ENCODE results near the gene DPYD.
A peak's percentile ranks its signal among the peaks of the same experiment; 100 is the strongest.

The DPYD gene

DNA sequence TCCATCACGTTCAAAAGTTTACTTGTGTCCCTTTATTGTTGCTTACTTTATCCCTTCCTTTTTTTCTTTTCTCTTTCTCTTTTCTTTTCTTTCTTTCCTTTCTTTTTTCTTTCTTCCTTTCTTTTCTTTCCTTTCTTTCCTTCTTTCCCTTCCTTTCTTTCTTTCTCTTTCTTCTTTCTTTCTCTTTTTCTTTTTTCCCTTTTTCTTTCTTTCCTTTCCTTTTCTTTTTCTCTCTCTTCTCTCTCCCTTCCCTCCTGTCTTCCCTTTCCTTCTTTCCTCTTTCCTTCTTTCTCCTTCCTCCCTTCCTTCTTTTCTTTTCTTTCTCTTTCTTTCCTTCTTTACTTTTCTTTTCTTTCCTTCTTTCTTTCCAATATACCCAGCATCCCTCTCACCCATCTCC, 391.2 kb downstream of the DPYD start:
- no peak for DNase-seq (ENCODE audit: low spot score)

DNA sequence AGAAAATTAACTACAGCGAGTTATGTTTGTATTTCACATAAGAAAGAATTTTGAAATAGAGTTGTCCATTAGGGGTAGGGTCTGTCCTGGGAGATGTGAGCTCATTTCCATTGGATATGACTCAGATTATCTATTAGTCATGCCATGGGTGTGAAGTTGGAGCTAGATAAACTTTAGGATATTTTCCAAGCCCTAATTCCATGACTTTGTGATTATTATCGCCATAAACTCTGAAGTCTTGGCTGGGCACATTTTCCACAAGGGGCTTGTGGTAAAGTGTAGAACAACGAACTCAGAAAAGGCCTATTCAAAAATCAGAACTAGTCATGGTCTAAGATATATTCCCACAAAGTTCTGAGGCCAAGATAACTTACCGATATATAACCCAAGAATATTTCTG, 396.6 kb downstream of the DPYD start:
- DNase-seq (ENCODE audit: low spot score) = no peak

DNA sequence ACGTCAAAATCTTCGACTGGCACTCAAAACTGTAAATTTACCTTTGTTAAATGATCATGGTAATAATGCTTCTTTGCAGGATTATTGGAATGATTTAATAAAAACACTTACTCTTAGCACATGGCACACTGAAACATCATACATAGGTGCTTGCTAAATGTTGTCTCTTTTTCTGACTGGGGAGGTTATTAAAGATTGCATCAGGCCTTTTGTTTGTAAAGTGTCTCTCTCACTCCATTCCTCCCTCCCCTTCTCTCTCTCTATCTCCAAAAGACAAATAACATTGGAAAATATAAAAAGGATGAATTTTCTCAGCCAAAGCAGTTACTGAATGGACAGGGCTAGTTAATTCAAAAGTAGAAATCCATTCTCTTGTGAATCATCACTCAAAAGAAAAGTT, 404.2 kb downstream of the DPYD start:
- no peak for DNase-seq (ENCODE audit: low spot score)

DNA sequence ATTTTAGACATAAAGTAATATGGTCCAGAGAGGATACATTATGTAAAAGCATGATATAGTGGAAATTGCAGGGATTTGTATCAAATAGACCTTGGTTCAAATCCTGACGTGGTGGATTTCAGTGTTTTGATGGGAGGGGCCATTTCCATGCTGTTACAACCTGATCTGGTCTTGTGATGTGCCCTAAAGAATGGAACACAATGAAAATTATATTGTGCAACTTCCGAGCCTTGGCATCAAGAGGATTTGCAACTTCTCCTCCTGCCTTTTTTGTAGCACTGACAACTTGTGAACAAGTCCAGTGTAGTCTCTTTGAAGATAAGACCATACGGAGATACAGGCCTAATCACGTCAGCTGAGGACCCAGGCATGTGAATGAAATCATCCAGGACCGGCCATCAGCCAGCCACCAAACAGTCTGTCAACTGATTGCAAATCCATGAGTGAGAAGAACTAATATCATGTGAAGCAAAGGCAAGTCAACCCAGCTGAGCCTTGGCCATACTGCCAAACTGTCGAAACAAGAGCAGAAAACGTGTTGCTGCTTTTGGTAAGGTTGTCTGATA, 412.1 kb downstream of the DPYD start:
- DNase-seq (ENCODE audit: low spot score) = no peak

DNA sequence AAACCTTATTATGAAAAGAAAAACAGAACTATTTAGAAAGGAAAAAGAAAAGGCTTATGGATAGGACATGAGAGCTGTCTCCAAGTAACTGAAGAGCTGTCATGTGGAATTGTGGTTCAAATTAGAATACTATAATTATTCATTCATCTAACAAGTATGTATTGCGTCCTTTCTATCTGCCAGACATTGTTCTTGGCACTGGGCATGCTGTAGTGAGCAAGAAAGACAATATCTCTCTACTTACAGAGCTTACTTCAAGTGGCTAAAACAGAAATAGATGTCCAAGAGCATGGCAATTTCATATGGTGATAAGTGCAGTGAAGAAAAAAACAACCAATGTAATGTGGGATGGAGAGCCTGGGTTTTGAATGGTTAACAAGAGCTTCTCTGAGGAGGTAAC, 413.0 kb downstream of the DPYD start:
- DNase-seq (ENCODE audit: low spot score) = no peak

DNA sequence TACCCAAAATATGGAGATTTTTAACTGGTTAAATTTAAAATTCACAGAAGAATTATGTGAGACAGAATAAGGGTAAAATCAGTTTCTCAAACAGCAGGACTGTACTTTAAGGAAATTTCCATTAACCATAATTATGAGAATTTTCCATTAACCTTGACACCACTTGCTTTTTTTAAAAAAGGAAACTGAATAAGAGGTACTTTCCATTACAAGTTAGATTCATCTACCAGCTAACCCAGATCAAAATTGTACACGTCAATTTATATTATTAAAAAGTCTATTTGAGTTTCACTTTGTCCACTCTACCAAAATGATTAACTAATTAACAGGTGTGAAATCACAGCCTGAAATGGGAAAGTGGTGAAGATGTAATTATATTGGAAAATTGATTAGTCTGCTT, 414.5 kb downstream of the DPYD start:
- DNase-seq (ENCODE audit: low spot score) = no peak

DNA sequence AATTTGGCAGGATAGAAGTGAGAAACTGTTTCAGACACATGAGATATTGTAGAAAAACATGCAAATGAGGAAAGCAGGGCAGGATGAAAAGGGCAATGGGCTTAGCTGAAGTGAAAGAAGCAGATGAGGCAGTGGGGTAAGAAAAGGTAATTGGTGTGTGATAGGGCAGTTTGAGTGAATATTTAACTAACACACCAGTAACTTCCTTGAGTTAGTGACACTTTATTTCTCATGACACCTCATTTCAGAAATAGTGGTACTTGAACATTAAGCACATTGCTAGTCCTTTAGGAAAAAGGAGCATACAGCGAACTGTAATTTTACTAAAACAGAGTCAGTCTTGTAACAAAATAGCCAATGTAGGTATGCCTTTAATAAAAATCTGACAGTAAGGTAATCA, 415.0 kb downstream of the DPYD start:
- DNase-seq (ENCODE audit: low spot score) = no peak

DNA sequence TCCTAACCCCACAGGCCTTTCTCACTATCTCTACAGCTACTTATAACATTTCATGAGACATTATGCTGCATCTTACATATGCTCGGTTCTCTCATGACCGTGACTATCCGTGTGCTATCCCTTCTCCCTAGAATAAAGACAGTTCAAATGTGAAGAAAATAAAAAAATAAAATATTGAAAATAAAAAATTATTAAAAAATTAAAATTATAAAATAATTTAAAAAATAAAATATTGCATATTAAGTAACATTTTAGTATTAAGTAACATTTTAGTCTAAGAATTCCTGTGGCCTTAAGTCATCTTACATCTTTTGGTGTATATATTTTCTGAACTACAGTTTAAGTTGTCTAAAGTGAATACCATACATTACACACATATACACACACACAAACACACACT, 415.5 kb downstream of the DPYD start:
- DNase-seq (ENCODE audit: low spot score) = no peak

DNA sequence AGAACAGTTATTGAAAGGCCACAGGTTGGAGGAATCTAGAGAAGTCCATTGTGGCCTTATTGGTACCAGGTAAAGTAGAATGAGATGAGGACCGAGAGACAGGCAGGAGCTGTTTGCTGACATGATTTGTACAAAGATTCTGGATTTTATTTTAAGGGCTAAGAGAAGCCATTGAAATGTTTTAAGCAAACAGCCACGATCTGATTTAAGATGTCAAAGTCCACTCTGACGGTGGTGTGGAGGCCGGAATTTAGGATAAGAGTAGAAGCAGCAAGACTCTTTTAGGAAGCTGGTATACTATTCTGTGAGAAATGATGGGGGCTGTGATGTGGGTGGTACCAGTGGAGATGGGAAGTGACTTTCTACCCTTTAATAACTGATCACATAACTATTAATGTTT, 418.5 kb downstream of the DPYD start:
- no peak for DNase-seq (ENCODE audit: low spot score)

DNA sequence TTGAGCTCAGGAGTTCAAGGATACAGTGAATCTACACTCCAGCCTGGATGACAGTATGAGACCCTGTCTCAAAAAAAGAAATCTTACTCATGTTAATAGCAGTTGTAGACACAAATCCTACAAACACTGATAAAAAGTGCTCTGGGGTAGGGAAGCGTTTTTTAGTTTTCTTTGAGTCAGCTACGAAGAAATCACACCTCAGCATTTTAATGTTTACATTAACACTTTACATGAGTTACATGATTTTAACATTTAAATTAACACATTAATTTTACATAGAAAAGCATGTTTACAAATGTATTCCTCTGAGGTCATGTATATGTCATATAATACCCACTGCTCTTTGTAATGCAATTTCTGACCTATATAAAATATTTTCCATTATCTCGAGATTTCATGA, 419.2 kb downstream of the DPYD start:
- DNase-seq (ENCODE audit: low spot score) = no peak

DNA sequence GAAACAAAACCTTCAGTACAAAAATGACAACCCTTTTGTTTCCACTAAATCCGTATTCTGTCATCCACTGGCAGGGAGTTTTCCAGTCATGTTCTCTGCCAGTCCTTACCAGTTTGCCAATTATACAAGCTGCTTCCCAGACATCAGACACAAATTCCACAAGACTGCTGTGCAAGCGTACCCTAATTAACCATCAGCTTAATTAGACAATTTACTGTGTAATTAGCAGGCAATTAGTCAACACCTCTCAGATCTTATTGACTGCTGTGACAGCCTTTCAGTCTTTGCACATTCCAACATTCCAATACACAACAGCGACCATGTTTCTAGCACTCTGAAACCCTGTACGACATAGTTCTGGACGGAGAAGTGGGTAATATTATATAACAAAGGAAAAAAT, 420.1 kb downstream of the DPYD start:
- no peak for DNase-seq (ENCODE audit: low spot score)

DNA sequence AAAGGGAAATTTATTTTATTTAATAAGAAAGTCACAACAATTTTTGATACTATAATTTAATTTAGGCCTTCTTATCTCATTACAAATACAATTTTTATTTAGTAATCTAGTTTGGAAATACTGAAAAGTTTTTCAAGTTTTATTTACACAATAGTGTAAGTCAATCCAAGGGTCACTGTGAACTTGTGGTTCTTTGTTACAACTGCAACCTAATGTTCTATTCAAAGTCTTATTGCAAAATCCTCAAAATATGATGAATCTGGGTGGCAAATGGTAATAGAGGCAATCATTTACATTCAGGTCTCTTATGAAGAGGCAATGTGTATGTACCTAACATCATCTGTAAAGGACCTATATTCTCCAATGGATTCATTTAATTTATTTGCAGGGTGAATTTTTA, 421.2 kb downstream of the DPYD start:
- no peak for DNase-seq (ENCODE audit: low spot score)

DNA sequence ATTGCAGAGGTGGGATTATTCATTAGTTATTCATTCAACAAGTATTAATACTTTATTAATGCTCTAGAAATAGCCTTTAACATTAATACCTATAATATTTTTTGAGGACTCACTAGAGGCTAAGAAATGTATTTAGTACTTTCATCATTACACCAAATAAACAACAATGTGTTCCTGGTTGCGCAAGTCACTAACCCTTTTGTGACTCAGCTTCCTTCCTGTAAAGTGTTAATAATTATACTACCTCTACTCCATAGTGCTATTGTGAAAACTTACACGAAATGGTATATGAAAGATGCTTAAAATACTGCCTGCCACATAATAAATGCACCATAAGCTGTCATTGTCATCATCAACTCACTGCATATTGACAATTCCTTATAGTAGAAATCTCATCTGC, 431.0 kb downstream of the DPYD start:
- no peak for DNase-seq (ENCODE audit: low spot score)

DNA sequence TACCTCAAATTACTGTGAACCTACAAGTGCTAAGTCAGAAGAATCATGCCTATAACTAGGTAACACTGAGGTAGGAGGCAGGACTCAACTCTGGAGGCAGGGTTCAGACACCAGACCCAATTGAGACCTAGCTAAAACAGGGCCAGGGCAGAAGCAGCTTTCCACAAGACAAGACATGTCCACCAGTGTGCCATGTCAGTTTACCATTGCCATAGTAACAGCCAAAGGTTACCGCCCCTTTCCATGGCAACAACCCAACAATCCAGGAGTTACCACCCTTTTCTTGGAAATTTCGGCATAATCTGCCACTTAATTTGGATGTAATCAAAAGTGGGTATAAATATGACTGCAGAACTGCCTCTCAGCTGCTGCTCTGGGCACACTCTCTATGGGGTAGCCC, 432.3 kb downstream of the DPYD start:
- DNase-seq (ENCODE audit: low spot score) = no peak

DNA sequence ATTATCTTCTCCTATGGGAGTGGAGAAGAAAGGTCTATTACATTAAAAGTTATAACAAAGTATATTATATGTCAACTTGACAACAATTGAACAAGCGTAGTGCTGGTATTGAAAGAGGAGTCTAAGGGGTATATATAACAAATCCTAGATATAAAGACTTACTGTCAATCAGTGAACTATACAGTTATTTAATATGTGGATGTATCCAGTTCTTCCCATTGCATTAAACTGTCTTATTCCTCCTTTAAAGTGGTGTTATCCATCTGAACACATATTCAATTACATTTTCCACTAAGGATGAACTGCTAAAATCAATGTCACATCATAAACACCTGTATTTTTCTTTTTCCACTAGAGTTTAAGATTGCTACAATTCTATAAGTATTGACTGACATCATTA, 438.8 kb downstream of the DPYD start:
- DNase-seq (ENCODE audit: low spot score) = no peak

DNA sequence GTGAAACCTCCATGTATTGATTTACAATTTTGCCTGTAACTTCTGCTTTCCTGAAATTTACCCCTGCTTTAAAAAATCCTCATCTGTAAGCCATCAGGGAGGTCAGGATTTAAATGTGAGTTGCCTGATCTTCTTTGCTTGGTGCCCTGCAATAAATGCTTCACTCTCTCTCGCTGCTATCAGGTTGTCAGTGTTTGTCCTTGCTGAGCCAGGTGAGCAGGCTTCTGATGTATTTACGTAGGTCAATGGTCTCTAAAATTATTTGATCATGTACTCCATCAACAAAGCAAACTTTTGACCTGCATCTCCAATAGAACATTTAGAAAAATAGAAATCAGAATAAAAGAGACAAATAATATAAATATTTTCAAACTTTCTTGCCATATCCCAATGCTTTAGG, 453.4 kb downstream of the DPYD start:
- no peak for DNase-seq (ENCODE audit: low spot score)

DNA sequence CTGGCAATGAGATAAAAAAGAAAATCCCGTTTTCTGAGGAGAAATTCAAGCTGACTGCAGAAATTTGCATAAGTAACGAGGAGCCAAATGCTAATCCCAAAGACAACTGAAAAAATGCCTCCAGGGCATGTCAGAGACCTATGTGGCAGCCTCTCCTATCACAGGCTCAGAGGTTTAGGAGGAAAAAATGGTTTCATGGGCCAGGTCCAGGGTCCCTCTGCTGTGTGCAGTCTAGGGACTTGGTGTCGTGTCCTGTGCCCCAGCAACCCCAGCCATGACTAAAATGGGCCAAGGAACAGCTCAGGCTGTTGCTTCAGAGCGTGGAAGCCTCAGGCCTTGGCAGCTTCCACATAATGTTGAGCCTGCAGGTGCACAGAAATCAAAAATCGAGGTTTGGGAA, 456.5 kb downstream of the DPYD start:
- no peak for DNase-seq (ENCODE audit: low spot score)

DNA sequence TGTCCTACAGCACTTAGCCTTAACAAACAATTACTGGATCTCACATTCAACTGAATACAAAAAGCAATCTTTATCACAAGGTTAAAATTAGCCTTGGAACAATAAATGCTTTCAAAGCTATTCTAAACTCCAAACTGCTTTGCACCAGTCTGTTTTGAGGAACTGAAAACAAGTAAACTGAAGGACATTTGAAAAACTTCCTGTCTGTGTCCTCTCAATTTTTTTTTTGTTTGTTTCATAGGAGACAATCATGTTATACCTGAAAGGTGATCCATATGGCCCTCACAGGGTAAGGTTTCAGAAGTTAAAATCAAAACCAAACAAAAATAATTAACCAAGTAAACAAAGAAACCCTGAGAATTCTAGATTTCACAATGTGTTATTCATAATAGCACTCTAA, 459.1 kb downstream of the DPYD start:
- DNase-seq (ENCODE audit: low spot score) = no peak

DNA sequence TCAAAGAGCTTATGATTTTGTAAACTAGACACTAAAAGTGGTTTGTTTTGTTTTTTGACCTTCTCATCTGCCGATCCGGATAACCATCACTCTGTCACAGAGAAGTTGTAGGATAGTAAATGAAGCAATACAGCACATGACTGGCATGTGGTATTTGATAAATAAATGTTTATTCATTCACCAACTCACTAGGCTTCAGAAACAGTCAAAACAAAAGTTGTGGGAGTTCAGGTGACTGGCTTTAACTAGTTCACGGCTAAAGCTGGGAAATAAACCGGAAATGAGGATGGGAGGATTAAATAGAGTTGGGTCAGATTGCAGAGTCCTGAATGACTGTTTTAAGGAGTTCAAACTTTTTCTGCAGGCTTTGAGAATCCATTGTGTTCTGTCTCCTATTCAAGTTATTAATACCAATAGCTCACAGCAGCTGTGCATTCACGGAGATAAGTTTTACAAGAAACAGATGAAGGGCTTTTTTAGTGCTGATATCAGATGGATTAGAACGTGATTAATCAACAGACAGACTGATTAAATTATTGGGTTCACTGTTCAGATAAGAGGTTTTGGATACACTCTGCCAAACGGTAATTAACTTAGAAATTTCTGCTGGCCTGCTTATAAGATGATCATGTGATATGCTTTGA, 463.3 kb downstream of the DPYD start:
- DNase-seq (ENCODE audit: low spot score) = no peak

DNA sequence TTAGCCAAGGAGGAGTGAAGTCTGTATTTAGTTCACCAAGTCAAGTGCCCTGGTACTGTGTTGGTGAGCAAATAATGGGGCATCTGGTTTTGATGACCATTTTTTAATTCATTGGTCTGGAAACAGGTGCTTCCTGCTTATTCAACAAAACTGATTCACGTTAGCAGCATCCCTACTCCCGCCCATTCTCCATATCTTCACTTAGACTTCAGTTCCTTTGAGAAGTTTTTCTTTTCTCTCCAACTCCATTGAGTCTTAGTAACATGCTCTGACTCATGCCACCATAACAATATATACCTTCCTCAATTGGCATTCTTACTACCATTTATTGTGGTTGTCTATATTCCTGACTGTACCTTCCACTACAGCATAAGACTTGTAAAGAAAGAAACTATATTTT, 468.9 kb downstream of the DPYD start:
- no peak for DNase-seq (ENCODE audit: low spot score)

DNA sequence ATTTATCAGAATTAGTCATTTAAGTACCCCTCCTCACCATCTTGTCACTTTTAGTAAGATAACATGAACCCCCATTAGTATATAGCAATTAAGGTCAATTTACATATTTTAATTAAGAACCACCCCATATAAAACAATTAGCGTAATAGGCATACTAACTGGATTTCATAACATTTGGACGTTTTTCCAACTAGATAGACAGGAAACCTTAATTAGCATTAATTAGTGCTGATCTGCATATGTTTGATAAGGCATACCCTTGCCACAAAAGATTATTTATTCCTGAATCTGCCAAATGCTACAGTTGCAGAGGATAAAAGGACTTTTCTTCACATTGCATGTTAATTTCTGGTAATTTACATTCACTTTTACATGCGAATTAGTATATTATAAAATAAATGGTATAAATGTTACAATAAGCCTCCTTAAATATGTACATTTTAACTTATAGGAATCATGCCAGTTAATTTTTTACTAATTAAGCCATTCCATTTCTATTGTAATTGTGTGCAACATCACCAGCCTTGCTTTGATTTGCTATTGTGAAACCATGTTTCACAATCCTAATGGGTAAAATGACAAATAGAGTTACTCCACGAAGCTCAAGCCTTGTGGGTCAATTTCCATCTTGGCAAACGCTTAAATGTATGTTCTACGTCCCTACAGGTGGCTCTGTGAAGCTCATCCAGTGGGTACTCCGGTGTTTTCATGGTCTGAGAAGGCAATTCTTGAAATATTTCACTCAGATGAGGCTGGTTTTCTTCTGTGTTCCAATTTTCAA, 469.6 kb downstream of the DPYD start:
- no peak for DNase-seq (ENCODE audit: low spot score)

DNA sequence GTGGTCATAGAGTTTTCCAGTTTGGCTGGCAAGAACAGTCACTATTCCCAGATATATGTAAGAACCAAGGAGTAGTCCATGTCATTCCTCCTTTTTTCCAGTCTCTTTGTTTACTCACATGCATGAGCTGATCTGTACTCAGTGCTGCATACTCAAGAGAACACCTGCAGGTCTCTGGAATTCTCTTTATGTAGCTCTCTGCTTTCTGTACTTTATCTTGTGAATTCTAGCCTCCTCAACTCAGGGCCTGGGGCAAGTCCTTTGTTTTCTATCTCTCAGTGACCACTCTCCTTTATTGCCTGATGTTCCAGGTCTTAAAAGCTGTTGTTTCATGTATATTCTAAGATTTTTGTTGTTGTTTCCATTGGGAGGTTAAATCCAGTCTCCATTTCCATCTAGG, 478.9 kb downstream of the DPYD start:
- DNase-seq (ENCODE audit: low spot score) = peak; percentile 11

DNA sequence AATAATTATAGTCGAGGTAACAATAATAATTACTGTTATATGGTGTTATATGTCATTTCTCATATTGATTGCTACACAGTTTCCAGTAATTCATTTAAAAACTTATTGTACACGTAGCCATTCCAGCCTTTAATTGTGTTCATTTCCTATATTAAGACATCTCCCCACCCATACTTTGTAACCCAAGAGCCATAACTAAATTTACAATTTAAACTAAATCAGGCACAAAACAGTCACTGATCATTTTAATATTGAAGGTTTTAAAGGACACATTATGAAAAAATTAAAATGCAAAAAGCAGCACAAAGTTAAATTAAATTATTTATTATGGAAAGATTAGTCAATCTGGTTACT, 487.0 kb downstream of the DPYD start:
- DNase-seq (ENCODE audit: low spot score) = no peak
